Keratinocyte (primary cell): ENCODE data around the gene C1orf232.

Experiments used
- EZH2 ChIP-seq: IDR thresholded peaks from one replicate; pipeline ENCODE4 v1.6.1; 2012; ENCODE audit warnings: inconsistent platforms, mild to moderate bottlenecking, low read length, moderate library complexity
- TF ChIP-seq, protein P1 (sequence below), 3 experiments: IDR thresholded peaks in 1 of 3; conservative IDR thresholded peaks in 1 of 3; optimal IDR thresholded peaks in 1 of 3; 2 replicates in 2 of 3; 3 replicates in 1 of 3; pipeline versions ENCODE3 to v1.5.1; 2011; ENCODE audit warnings: low read length in 3 of 3, mild to moderate bottlenecking in 3 of 3, moderate library complexity in 2 of 3, control low read depth in 1 of 3, inconsistent platforms in 1 of 3; ENCODE audit not compliant: insufficient read depth in 2 of 3; ENCODE audit errors: extremely low read depth in 1 of 3

DNA sequence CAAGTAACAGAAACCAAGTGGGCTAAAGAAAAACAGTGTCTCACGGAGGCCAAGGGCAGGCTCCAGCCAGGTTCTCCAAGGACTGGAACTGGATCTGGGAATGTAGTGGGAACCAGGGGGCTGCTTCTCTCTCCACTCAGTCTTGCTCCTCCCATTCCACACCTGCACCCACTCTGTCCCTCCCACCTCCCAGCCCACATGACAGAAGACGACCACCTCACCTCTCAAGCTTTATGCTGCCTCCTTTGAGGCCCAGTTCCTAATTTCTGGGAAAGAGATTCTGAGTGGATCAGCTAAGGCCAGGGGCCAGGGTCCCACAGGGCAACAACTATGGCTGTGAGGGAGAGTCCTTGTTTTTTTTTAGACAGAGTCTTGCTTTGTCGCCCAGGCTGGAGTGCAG is 46.5 kb upstream of the C1orf232 start:
- TF ChIP-seq, protein P1, sequence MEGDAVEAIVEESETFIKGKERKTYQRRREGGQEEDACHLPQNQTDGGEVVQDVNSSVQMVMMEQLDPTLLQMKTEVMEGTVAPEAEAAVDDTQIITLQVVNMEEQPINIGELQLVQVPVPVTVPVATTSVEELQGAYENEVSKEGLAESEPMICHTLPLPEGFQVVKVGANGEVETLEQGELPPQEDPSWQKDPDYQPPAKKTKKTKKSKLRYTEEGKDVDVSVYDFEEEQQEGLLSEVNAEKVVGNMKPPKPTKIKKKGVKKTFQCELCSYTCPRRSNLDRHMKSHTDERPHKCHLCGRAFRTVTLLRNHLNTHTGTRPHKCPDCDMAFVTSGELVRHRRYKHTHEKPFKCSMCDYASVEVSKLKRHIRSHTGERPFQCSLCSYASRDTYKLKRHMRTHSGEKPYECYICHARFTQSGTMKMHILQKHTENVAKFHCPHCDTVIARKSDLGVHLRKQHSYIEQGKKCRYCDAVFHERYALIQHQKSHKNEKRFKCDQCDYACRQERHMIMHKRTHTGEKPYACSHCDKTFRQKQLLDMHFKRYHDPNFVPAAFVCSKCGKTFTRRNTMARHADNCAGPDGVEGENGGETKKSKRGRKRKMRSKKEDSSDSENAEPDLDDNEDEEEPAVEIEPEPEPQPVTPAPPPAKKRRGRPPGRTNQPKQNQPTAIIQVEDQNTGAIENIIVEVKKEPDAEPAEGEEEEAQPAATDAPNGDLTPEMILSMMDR (optimal IDR thresholded peaks at IDR 0.05 in 1 of 3, IDR thresholded peaks at IDR 0.05 in 1 of 3, conservative IDR thresholded peaks at IDR 0.05 in 1 of 3; ENCODE audit: extremely low read depth in 1 of 3, insufficient read depth in 2 of 3, low read length in 3 of 3), result no peak
- no peak for TF ChIP-seq EZH2
